ENCODE measurements around the gene RAB28. TPM values are rescaled to one million over a fixed set of nuclear protein-coding genes. Genes with fewer than 3 reads are reported as not detected.

The RAB28 gene
- total and polyA plus RNA-seq, 2 of the 8 experiments (the other 6 are each of a cell fraction or from before 2014, with no cell fraction given) = 16.0 to 18.7 TPM

DNA sequence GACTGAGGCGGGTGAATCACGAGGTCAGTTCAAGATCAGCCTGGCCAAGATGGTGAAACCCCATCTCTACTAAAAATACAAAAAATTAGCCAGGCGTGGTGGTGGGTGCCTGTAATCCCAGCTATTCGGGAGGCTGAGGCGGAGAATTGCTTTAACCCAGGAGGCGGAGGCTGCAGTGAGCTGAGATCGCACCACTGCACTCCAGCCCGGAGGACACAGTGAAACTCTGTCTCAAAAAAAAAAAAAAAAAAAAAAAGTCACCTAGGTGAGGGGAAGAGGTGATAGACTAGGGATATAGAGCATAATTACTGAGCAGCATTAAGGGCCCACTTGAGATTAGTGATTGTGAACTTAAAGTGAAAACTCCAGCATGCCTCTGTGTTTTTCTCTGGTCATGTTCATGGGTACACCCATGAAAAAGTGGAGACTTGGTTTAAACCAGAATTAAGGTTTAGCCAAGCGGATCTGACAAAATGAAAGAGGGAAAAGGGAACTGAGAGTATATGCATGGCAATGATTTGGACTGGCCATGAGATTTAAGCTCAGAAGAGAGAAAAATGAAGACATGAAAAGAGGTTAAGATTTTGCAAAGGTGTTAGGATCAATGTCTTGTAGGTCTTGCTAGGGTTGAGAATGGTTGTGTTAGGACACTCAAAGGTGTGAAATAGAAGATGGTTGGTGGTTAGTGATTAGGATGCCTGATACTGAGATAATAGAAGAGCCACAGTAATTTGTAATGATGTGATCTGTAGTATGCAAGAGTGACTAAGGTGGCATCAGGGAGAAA lies 105.0 kb downstream of the RAB28 start:
- H2BK20ac ChIP-seq (ENCODE audit: low read length) = no peak overlapping the region
- H3K36me3 ChIP-seq (ENCODE audit: control insufficient read depth in 2 of 4, insufficient read depth in 4 of 4, low read length in 3 of 4) = no peaks in the 10 kb centered on the region
- H2BK15ac ChIP-seq (ENCODE audit: low read length) = no peak overlapping the region
- no peak overlapping the region for H3K4ac ChIP-seq (replicated peaks; ENCODE audit: insufficient read length, low read depth, low read length)
- H3K23me2 ChIP-seq (ENCODE audit: low read depth, low read length) = no peaks in the 10 kb centered on the region; the same call in 1 of the 2 replicates
- no peak overlapping the region for H3K23ac ChIP-seq (ENCODE audit: insufficient read length)
- H3K4me1 ChIP-seq (replicated peaks in 1 of 4; ENCODE audit: control insufficient read depth in 3 of 4, insufficient read depth in 4 of 4, low read length in 3 of 4) = 0 out of 7 replicates have a peak, but pooled peaks cover 0 to 2% (median 0%) of the 10 kb centered on the region in 4 experiments
- H2BK120ac ChIP-seq (replicated peaks; ENCODE audit: low read depth, low read length) = no peak overlapping the region
- H3K18ac ChIP-seq (ENCODE audit: extremely low read depth, low read length) = no peak overlapping the region
- no peaks in the 10 kb centered on the region for H3K79me2 ChIP-seq (ENCODE audit: control insufficient read depth in 1 of 2, insufficient read depth in 2 of 2, low read length in 2 of 2)
- no peak overlapping the region for H3K9ac ChIP-seq (replicated peaks in 1 of 4; ENCODE audit: extremely low read depth in 1 of 4, low read depth in 3 of 4, low read length in 3 of 4)
- no peak overlapping the region for H3K4me2 ChIP-seq (ENCODE audit: insufficient read depth in 1 of 2, low read depth in 2 of 2, low read length in 2 of 2)
- CTCF ChIA-PET (ENCODE audit: partially characterized antibody) = interaction anchor here (0.8 to 1.4 kb wide), 2 partner anchors 14 to 33 kb away, joined by 3 to 4 read pairs; no protein-coding TSS in a partner anchor
- no peak overlapping the region for H4K91ac ChIP-seq (replicated peaks; ENCODE audit: insufficient read length, low read length)
- no peak overlapping the region for H2AK5ac ChIP-seq (ENCODE audit: low read depth, low read length)
- no peaks in the 10 kb centered on the region for H3K9me3 ChIP-seq (ENCODE audit: insufficient read depth in 2 of 2, low read depth in 1 of 2, low read length in 1 of 2)
- 94% methylated on average over 7 of the region's 9 CpGs; no CpG with 5 or more reads in 1 of the 2 experiments for WGBS, 2 experiments (ENCODE audit: extremely low coverage in 1 of 2, insufficient coverage in 1 of 2, insufficient read length in 1 of 2, insufficient replicate concordance in 2 of 2, low coverage in 1 of 2, low lambda C conversion rate in 2 of 2, missing lambda C conversion rate in 1 of 2)
- DNase-seq (ENCODE audit: low read depth in 1 of 2, low spot score in 2 of 2) (no peak), FAIRE-seq (no peak)
- no peak overlapping the region for H2BK5ac ChIP-seq (ENCODE audit: low read depth, low read length)
- 0 out of 2 replicates have a peak, but pooled peaks cover 2% of the 10 kb centered on the region for H3K79me1 ChIP-seq (ENCODE audit: low read depth, low read length)
- no peak overlapping the region for H3K56ac ChIP-seq (replicated peaks; ENCODE audit: insufficient read length, low read depth, low read length)
- H3K14ac ChIP-seq (ENCODE audit: insufficient read length) = no peak overlapping the region
- no peak overlapping the region for H4K8ac ChIP-seq (ENCODE audit: extremely low read depth, insufficient read depth, low read length)
- H3K4me3 ChIP-seq (ENCODE audit: extremely low read depth in 1 of 4, insufficient read depth in 2 of 4, low read depth in 3 of 4, low read length in 4 of 4) = no peak overlapping the region
- POLR2A ChIA-PET (ENCODE audit: partially characterized antibody) = no interaction called here
- H3K27ac ChIP-seq (ENCODE audit: low read depth, low read length) = no peak overlapping the region
- H2BK12ac ChIP-seq (ENCODE audit: low read depth, low read length) = no peak overlapping the region
- H4K5ac ChIP-seq (ENCODE audit: insufficient read length, low read depth, low read length) = no peak overlapping the region
- no peaks in the 10 kb centered on the region for H4K20me1 ChIP-seq (replicated peaks in 1 of 2; ENCODE audit: control insufficient read depth in 1 of 2, insufficient read depth in 2 of 2, low read length in 2 of 2)
- H3K27me3 ChIP-seq (replicated peaks in 1 of 4; ENCODE audit: control insufficient read depth in 3 of 4, extremely low read depth in 1 of 4, insufficient read depth in 3 of 4, low read length in 3 of 4) = peaks cover 0 to 1% (median 0%) of the 10 kb centered on the region in 4 experiments; a peak in 1 of 7 replicates
- H2AFZ ChIP-seq (ENCODE audit: low read length) = no peak overlapping the region
- TF ChIP-seq BRCA1 (IDR thresholded peaks at IDR 0.05; ENCODE audit: low read depth, low read length) = no peak
- TF ChIP-seq, protein P1, sequence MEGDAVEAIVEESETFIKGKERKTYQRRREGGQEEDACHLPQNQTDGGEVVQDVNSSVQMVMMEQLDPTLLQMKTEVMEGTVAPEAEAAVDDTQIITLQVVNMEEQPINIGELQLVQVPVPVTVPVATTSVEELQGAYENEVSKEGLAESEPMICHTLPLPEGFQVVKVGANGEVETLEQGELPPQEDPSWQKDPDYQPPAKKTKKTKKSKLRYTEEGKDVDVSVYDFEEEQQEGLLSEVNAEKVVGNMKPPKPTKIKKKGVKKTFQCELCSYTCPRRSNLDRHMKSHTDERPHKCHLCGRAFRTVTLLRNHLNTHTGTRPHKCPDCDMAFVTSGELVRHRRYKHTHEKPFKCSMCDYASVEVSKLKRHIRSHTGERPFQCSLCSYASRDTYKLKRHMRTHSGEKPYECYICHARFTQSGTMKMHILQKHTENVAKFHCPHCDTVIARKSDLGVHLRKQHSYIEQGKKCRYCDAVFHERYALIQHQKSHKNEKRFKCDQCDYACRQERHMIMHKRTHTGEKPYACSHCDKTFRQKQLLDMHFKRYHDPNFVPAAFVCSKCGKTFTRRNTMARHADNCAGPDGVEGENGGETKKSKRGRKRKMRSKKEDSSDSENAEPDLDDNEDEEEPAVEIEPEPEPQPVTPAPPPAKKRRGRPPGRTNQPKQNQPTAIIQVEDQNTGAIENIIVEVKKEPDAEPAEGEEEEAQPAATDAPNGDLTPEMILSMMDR (IDR thresholded peaks at IDR 0.05; ENCODE audit: control extremely low read depth in 1 of 3, insufficient read depth in 1 of 3, low read depth in 1 of 3, low read length in 3 of 3) = no peak
- no peak for TF ChIP-seq TAF1 (IDR thresholded peaks at IDR 0.05; ENCODE audit: low read depth, low read length)
- TF ChIP-seq, protein P2, sequence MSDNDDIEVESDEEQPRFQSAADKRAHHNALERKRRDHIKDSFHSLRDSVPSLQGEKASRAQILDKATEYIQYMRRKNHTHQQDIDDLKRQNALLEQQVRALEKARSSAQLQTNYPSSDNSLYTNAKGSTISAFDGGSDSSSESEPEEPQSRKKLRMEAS (IDR thresholded peaks at IDR 0.05) = no peak
- TF ChIP-seq TEAD4 (IDR thresholded peaks at IDR 0.05; ENCODE audit: low read depth, low read length) = no peak
- no peak for TF ChIP-seq CHD1 (IDR thresholded peaks at IDR 0.05; ENCODE audit: low read depth, low read length)
- no peak for TF ChIP-seq BACH1 (IDR thresholded peaks at IDR 0.05; ENCODE audit: low read length)
- TF ChIP-seq SIN3A (conservative IDR thresholded peaks at IDR 0.05 in 1 of 2, IDR thresholded peaks at IDR 0.05 in 1 of 2; ENCODE audit: low read depth in 1 of 2, low read length in 2 of 2) = no peak
- no peak for TF ChIP-seq CTBP2 (IDR thresholded peaks at IDR 0.05; ENCODE audit: borderline replicate concordance, insufficient read depth, insufficient read length, low read length)

All from H1 (cell line).